ENCODE results near the gene PSORS1C2. TPM values are rescaled to one million over a fixed set of nuclear protein-coding genes. Genes with fewer than 3 reads are reported as not detected.

Gene PSORS1C2
- total RNA-seq, 4 donors from 2014 or later: 5.9 to 63.0 (median 27.8) TPM

- H3K27me3 ChIP-seq: no peaks in the 10 kb centered on the region
- H3K4me3 ChIP-seq: peak overlapping the region; percentile 28
- WGBS: 64% methylated on average over 17 of the region's 19 CpGs
- H3K27ac ChIP-seq: peak overlapping the region; percentile 42
- H3K36me3 ChIP-seq: no peaks in the 10 kb centered on the region
- H3K4me1 ChIP-seq: peaks cover 61% of the 10 kb centered on the region
- TF ChIP-seq, protein P1, sequence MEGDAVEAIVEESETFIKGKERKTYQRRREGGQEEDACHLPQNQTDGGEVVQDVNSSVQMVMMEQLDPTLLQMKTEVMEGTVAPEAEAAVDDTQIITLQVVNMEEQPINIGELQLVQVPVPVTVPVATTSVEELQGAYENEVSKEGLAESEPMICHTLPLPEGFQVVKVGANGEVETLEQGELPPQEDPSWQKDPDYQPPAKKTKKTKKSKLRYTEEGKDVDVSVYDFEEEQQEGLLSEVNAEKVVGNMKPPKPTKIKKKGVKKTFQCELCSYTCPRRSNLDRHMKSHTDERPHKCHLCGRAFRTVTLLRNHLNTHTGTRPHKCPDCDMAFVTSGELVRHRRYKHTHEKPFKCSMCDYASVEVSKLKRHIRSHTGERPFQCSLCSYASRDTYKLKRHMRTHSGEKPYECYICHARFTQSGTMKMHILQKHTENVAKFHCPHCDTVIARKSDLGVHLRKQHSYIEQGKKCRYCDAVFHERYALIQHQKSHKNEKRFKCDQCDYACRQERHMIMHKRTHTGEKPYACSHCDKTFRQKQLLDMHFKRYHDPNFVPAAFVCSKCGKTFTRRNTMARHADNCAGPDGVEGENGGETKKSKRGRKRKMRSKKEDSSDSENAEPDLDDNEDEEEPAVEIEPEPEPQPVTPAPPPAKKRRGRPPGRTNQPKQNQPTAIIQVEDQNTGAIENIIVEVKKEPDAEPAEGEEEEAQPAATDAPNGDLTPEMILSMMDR (IDR thresholded peaks at IDR 0.05): no peak
- no peak for TF ChIP-seq EP300 (IDR thresholded peaks at IDR 0.05)
- TF ChIP-seq POLR2AphosphoS5 (IDR thresholded peaks at IDR 0.05): no peak
- no peak for TF ChIP-seq POLR2A (IDR thresholded peaks at IDR 0.05)
- no peaks in the 10 kb centered on the region for H3K9me3 ChIP-seq
- DNase-seq (ENCODE audit: low spot score in 2 of 2): no peak
These were observed 22.0 kb downstream of the PSORS1C2 start for GRCh38 chr6:31116661-31117385.

DNA sequence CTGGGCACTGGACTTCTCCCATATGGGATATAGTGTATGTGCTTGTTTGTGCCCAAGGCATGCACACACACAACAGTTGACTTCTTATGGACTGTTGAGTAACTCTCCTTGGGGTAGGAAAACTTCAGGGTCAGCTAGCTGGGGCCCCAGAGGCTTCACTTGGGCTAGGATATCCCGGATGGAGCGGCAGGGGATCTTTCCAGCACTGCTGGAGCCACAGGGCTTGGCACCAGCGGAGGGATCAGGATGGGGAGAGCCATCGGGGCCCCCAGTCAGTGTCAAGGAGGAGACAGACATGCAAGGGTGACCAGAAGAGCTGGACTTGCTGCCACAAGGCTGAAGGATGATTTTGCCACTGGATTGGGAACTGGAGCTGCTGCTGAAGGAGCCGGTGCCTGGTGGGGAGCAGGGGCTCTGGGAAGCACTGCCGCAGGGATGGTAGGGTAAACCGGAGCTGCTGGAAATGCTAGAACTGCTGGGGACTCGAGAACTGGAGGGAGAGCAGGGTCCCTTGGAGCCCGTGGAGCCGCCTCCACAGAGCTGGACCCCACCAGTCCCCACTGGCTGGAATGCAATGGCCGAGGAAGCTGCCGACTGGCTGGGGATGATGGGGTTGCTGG lies 22.8 kb downstream of the PSORS1C2 start:
- Histone ChIP-seq H3K36me3 (no peaks in the 10 kb centered on the region), H3K4me1 (peaks cover 61% of the 10 kb centered on the region), H3K9me3 (no peaks in the 10 kb centered on the region), H3K27me3 (no peaks in the 10 kb centered on the region), H3K27ac (peak overlapping the region; percentile 87), H3K4me3 (peak overlapping the region; percentile 28)
- no peak for DNase-seq (ENCODE audit: low spot score in 2 of 2)
- no peak for TF ChIP-seq POLR2AphosphoS5 (IDR thresholded peaks at IDR 0.05)
- TF ChIP-seq, protein P1 (IDR thresholded peaks at IDR 0.05): no peak
- no peak for TF ChIP-seq EP300 (IDR thresholded peaks at IDR 0.05)
- TF ChIP-seq POLR2A (IDR thresholded peaks at IDR 0.05): no peak
- 96% methylated on average over 10 of the region's 12 CpGs for WGBS

GRCh38 chr6:31114970-31115849 lies 23.7 kb downstream of the PSORS1C2 start:
- no peaks in the 10 kb centered on the region for H3K36me3 ChIP-seq
- no peaks in the 10 kb centered on the region for H3K27me3 ChIP-seq
- no peak for DNase-seq (ENCODE audit: low spot score in 2 of 2)
- peaks cover 53% of the 10 kb centered on the region for H3K4me1 ChIP-seq
- TF ChIP-seq POLR2AphosphoS5 (IDR thresholded peaks at IDR 0.05) (no peak), EP300 (IDR thresholded peaks at IDR 0.05) (no peak), POLR2A (IDR thresholded peaks at IDR 0.05) (no peak)
- TF ChIP-seq, protein P1 (IDR thresholded peaks at IDR 0.05): no peak
- peak overlapping the region; percentile 35 for H3K4me3 ChIP-seq
- peak overlapping the region; percentile 87 for H3K27ac ChIP-seq
- H3K9me3 ChIP-seq: no peaks in the 10 kb centered on the region
- WGBS: 42% methylated on average over 9 of the region's 9 CpGs

DNA sequence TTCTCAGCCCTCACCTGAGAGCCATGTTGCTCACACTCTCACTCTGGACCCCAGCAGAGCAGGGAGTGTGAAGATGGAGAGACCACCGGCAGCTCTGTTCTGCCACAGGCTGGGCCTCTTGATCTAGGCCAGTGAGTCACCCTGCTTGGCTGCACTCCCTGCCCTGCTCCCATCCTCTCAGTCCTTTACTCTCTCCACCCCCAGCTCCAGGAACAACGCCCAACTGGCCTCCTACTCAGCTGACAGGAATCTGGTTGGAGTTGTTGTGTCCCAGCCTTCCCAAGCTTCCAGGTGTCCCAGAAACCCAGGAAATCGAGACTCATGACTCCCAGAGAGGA lies 24.4 kb downstream of the PSORS1C2 start, which contains the start of gene PSORS1C1:
PSORS1C1 (plus strand) TSS at position 260 of the 338 bp plus-strand sequence. CDS start 14,833 bp downstream, outside the sequence.
- WGBS: 9% methylated on average over 3 of the region's 3 CpGs

GRCh38 chr6:31113861-31114540 lies 24.9 kb downstream of the PSORS1C2 start:
- WGBS: 46% methylated on average over 7 of the region's 7 CpGs
- TF ChIP-seq POLR2A (IDR thresholded peaks at IDR 0.05) (no peak), EP300 (IDR thresholded peaks at IDR 0.05) (no peak)
- TF ChIP-seq, protein P1 (IDR thresholded peaks at IDR 0.05): no peak
- H3K4me3 ChIP-seq: no peak overlapping the region
- no peaks in the 10 kb centered on the region for H3K27me3 ChIP-seq
- H3K9me3 ChIP-seq: no peaks in the 10 kb centered on the region
- H3K4me1 ChIP-seq: peaks cover 51% of the 10 kb centered on the region
- peak overlapping the region; percentile 87 for H3K27ac ChIP-seq
- no peak for DNase-seq (ENCODE audit: low spot score in 2 of 2)
- H3K36me3 ChIP-seq: no peaks in the 10 kb centered on the region

More for the DNA sequence above, 24.4 kb downstream of the PSORS1C2 start, which contains the start of gene PSORS1C1:
- Histone ChIP-seq H3K27ac (peak within 1 kb of the TSS; percentile 87), H3K4me3 (peak within 1 kb of the TSS; percentile 35), H3K4me1 (peaks cover 51% of the 10 kb centered on the region), H3K27me3 (no peaks in the 10 kb centered on the region), H3K36me3 (no peaks in the 10 kb centered on the region), H3K9me3 (no peaks in the 10 kb centered on the region)
- no peak for TF ChIP-seq EP300 (IDR thresholded peaks at IDR 0.05)
- no peak for TF ChIP-seq POLR2A (IDR thresholded peaks at IDR 0.05)
- peak in 1 of 3 donors; percentile 18 for TF ChIP-seq POLR2AphosphoS5 (IDR thresholded peaks at IDR 0.05)
- peak; percentile 93 for DNase-seq (ENCODE audit: low spot score in 2 of 2)

Measured in suprapubic skin (tissue), 4 donors.